ENCODE results near the gene CHCHD3.

DNA sequence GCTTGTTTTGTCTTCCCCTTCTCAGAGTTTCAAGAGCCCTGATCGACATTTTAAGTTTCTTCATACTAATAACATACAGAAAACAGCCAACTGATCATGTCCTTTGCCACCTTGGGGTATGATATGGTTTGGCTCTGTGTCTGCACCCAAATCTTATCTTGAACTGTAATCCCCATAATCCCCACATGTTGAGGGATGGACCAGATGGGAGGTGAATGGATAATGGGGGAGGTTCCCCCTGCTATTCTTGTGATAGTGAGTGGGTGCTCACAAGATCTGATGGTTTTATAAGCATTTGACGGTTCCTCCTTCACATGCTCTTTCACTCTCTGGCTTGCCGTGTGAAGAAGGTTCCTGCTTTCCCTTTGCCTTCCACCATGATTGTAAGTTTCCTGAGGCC, 190.3 kb downstream of the CHCHD3 start:
- TF ChIP-seq, protein P1, sequence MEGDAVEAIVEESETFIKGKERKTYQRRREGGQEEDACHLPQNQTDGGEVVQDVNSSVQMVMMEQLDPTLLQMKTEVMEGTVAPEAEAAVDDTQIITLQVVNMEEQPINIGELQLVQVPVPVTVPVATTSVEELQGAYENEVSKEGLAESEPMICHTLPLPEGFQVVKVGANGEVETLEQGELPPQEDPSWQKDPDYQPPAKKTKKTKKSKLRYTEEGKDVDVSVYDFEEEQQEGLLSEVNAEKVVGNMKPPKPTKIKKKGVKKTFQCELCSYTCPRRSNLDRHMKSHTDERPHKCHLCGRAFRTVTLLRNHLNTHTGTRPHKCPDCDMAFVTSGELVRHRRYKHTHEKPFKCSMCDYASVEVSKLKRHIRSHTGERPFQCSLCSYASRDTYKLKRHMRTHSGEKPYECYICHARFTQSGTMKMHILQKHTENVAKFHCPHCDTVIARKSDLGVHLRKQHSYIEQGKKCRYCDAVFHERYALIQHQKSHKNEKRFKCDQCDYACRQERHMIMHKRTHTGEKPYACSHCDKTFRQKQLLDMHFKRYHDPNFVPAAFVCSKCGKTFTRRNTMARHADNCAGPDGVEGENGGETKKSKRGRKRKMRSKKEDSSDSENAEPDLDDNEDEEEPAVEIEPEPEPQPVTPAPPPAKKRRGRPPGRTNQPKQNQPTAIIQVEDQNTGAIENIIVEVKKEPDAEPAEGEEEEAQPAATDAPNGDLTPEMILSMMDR (IDR thresholded peaks at IDR 0.05), result no peak
- no peak for TF ChIP-seq RNF2 (IDR thresholded peaks at IDR 0.05; ENCODE audit: borderline replicate concordance, low read depth)
- no peak for TF ChIP-seq SREBF2 (IDR thresholded peaks at IDR 0.05)
- TF ChIP-seq ZFP36 (IDR thresholded peaks at IDR 0.05; ENCODE audit: borderline replicate concordance, partially characterized antibody), result no peak
- no peak for TF ChIP-seq EHMT2 (IDR thresholded peaks at IDR 0.05; ENCODE audit: low read depth)
